Stomach (tissue), 9 donors: ENCODE data around the gene OTULIN. TPM values are rescaled to one million over a fixed set of nuclear protein-coding genes. Genes with fewer than 3 reads are reported as not detected.

Experiments used
- DNase-seq, 2 donors: peaks; one replicate each; pipeline versions ENCODE4 v3.0.0 to v3.0.0-alpha.2; 2013 to 2019
- H3K27ac ChIP-seq, 5 donors: fragments of 200-600 bp in 4 of 5; sonication (generic) in 4 of 5; one replicate each; pipeline ENCODE4 v1.5.1; 2013 to 2019; ENCODE audit warnings: mild to moderate bottlenecking in 1 of 5, moderate library complexity in 1 of 5
- H3K27me3 ChIP-seq, 3 donors: fragments of 200-600 bp; sonication (generic); one replicate each; pipeline ENCODE4 v1.5.1; 2017 to 2019; ENCODE audit warnings: mixed run types in 1 of 3
- H3K36me3 ChIP-seq, 4 donors: fragments of 200-600 bp; sonication (generic); 1 replicate in 3 of 4; 2 replicates in 1 of 4; pipeline ENCODE4 v1.5.1; 2016 to 2019
- H3K4me1 ChIP-seq, 4 donors: fragments of 200-600 bp; sonication (generic); one replicate each; pipeline ENCODE4 v1.5.1; 2016 to 2019
- H3K4me3 ChIP-seq, 4 donors: fragments of 200-600 bp; sonication (generic) in 3 of 4; one replicate each; pipeline ENCODE4 v1.5.1; 2016 to 2019; ENCODE audit warnings: mild to moderate bottlenecking in 1 of 4
- H3K9me3 ChIP-seq, 4 donors: fragments of 200-600 bp; sonication (generic); one replicate each; pipeline ENCODE4 v1.5.1; 2016 to 2019
- CTCF ChIP-seq, 7 experiments: fragments of 450-650 bp in 4 of 7; fragments of 200-600 bp in 3 of 7; sonication (generic) in 3 of 7; IDR thresholded peaks; one replicate each; pipeline ENCODE4 v1.5.1; 2016 to 2019; ENCODE audit warnings: antibody characterized with exemption in 7 of 7, control low read depth in 2 of 7, mild to moderate bottlenecking in 1 of 7
- EP300 ChIP-seq: sonication (generic); formaldehyde crosslinking; IDR thresholded peaks from one replicate; pipeline ENCODE4 v1.6.1; 2017; ENCODE audit warnings: antibody characterized with exemption
- POLR2A ChIP-seq, 4 donors: fragments of 450-650 bp; IDR thresholded peaks; one replicate each; pipeline ENCODE4 v1.6.1; 2016; ENCODE audit warnings: antibody characterized with exemption in 4 of 4, control low read depth in 2 of 4, mild to moderate bottlenecking in 1 of 4, moderate library complexity in 1 of 4
- POLR2AphosphoS5 ChIP-seq, 3 donors: sonication (generic); formaldehyde crosslinking; IDR thresholded peaks; one replicate each; pipeline ENCODE4 v1.6.1; 2016; ENCODE audit warnings: antibody characterized with exemption in 3 of 3
- WGBS, 5 donors: extraction: QIAGEN DNeasy Blood & Tissue Kit in 3 of 5; methylation state at CpG; one replicate each; pipeline versions ENCODE4 v1.1.5 to v1.1.7; 2013 to 2018; 5-methylcytosine and 5-hydroxymethylcytosine counted together
- intact Hi-C: fragments of 100-400 bp; cut with DNase I; formaldehyde crosslinking; loops from one replicate; pipeline ENCODE4 v1.15.1; 2023; ENCODE audit warnings: low total_unique reads
- polyA plus RNA-seq, 3 donors: library from polyadenylated mRNA; stranded (reverse); fragments of 200-250 nt; gene quantifications; one replicate each; pipeline ENCODE4 v1.2.3, GENCODE V29; 2013
- total RNA-seq, 5 donors: library from RNA; depleted of rRNA; stranded (reverse); fragments of >200 nt; gene quantifications; one replicate each; pipeline versions ENCODE4 v1.1.0 to v1.2.3, GENCODE V29; 2014 to 2016
- donor health status: healthy with polysubstance abuse.
- donor health status: Bipolar disorder and iron deficiency.
- donor health status: healthy.

Gene OTULIN
- total and polyA plus RNA-seq, 8 donors, result 2.5 to 47.2 (median 13.7) TPM

DNA sequence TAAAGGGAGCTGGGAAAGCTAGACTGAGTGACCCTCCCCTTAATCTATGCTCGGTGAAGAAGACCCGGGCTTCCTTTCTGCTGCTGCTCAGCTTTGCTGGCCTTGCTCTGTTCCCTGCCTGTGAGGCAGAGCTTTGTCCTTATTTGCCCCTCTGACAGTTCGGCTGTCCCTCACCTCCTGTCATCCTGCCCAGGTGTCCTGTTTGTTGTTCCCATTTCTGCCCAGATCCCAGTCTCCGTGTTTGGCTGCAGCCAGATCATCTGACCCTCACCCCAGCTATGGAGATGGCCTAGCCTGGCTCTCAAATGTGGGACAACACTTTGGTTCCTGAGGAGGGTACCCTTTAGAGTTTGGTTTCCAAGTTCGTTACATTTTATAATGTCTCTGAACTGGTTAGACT lies 20.2 kb downstream of the OTULIN start:
- H3K36me3 ChIP-seq, result peaks cover 52 to 87% (median 85%) of the 10 kb centered on the region in 4 donors
- no peak overlapping the region for H3K4me3 ChIP-seq
- peak overlapping the region in 1 of 5 donors; percentile 10 for H3K27ac ChIP-seq
- peaks cover 0 to under 1% (median 0%) of the 10 kb centered on the region in 4 donors for H3K9me3 ChIP-seq
- 62 to 81% (median 73%) methylated on average over 5 of the region's 5 CpGs for WGBS, 5 donors
- TF ChIP-seq POLR2AphosphoS5 (IDR thresholded peaks at IDR 0.05), result no peak
- no peak for TF ChIP-seq EP300
- no peak for TF ChIP-seq CTCF (IDR thresholded peaks at IDR 0.05)
- no peak for TF ChIP-seq POLR2A (IDR thresholded peaks at IDR 0.05)
- DNase-seq, result no peak
- H3K27me3 ChIP-seq, result no peaks in the 10 kb centered on the region
- peaks cover 0 to 35% (median 17%) of the 10 kb centered on the region in 4 donors for H3K4me1 ChIP-seq
- intact Hi-C loops, result no loop called here

GRCh38 chr5:14685757-14686156 lies 21.2 kb downstream of the OTULIN start:
- peaks cover 0 to 10% (median 4%) of the 10 kb centered on the region in 4 donors for H3K9me3 ChIP-seq
- no peak overlapping the region for H3K4me3 ChIP-seq
- peaks cover 0 to 35% (median 17%) of the 10 kb centered on the region in 4 donors for H3K4me1 ChIP-seq
- H3K27ac ChIP-seq, result no peak overlapping the region
- peak in 1 of 2 donors; percentile 76 for DNase-seq
- peak in 5 of 7 experiments; percentile 41 to 66 (median 55) for TF ChIP-seq CTCF (IDR thresholded peaks at IDR 0.05)
- TF ChIP-seq EP300, result no peak
- H3K36me3 ChIP-seq, result peaks cover 55 to 87% (median 85%) of the 10 kb centered on the region in 4 donors
- intact Hi-C loops, result no loop called here
- 37 to 43% (median 38%) methylated on average over 6 of the region's 6 CpGs for WGBS, 5 donors
- no peaks in the 10 kb centered on the region for H3K27me3 ChIP-seq

DNA sequence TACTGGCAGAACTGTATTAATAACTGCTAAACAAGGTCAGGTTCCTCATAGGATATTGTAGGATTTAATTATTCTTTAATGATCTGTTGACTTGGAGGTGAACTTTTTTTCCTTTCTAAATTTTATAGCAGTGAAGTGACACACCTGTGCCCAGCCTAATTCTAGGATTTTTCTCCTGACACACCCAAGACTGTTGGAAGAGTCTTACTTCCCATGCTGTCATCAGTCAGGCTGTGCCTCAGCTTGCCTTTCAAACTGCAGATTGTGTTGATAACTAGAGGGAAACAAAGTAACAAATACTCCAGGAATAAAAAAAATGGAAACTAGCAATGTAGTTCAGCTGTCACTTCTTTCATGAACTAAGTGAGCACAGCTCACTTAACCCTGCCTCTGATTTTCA lies 22.0 kb downstream of the OTULIN start:
- no peak for TF ChIP-seq EP300
- no peak for TF ChIP-seq CTCF (IDR thresholded peaks at IDR 0.05)
- no peak for TF ChIP-seq POLR2A (IDR thresholded peaks at IDR 0.05)
- no peak for TF ChIP-seq POLR2AphosphoS5 (IDR thresholded peaks at IDR 0.05)
- Histone ChIP-seq H3K27ac (no peak overlapping the region), H3K36me3 (peaks cover 56 to 87% (median 85%) of the 10 kb centered on the region in 4 donors), H3K4me3 (no peak overlapping the region), H3K27me3 (no peaks in the 10 kb centered on the region), H3K9me3 (peaks cover 0 to 10% (median 4%) of the 10 kb centered on the region in 4 donors), H3K4me1 (peaks cover 0 to 35% (median 17%) of the 10 kb centered on the region in 4 donors)
- intact Hi-C loops, result no loop called here
- DNase-seq, result no peak

DNA sequence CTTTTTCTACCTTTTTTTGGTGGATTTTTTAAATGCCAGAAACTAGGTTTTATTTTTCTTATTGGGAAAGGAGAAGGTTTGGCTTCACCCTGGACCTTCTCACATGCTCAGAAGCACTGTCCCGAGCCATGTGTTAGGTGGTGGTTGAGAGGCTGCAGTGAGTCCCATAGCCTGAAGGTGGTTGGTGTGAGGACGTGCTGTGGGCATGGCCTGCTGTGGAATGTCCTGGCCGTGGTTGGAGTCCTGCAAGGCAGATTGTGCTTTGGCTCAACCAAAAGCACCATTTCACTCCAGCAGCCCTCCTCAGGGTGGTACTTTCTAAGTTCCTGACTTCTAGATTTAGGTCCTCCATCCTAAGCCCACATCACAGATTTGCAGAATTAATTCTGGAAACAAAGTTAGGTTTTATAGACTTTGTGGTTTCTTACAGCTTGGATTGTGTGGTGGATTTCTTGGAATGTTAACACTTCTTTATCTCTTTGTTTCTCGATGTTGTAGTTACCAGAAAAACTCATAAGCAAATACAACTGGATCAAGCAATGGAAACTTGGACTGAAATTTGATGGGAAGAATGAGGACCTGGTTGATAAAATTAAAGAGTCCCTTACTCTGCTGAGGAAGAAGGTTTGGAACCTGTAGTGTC lies 22.6 kb downstream of the OTULIN start:
- no peak overlapping the region for H3K4me3 ChIP-seq
- WGBS, 5 donors, result 27 to 47% (median 41%) methylated on average over 3 to 4 of the region's 4 CpGs
- H3K9me3 ChIP-seq, result peaks cover 0 to 10% (median 4%) of the 10 kb centered on the region in 4 donors
- intact Hi-C loops, result no loop called here
- DNase-seq, result no peak
- no peak overlapping the region for H3K27ac ChIP-seq
- peaks cover 54 to 87% (median 85%) of the 10 kb centered on the region in 4 donors for H3K36me3 ChIP-seq
- no peaks in the 10 kb centered on the region for H3K27me3 ChIP-seq
- TF ChIP-seq CTCF (IDR thresholded peaks at IDR 0.05), result no peak
- TF ChIP-seq EP300, result no peak
- no peak for TF ChIP-seq POLR2AphosphoS5 (IDR thresholded peaks at IDR 0.05)
- no peak for TF ChIP-seq POLR2A (IDR thresholded peaks at IDR 0.05)
- H3K4me1 ChIP-seq, result peaks cover 0 to 35% (median 17%) of the 10 kb centered on the region in 4 donors
